H54 (cell line): ENCODE data around the gene HLA-DOA.

Experiments used
- DNase-seq: peaks from one replicate; pipeline ENCODE4 v3.0.0; 2011; ENCODE audit warnings: low spot score, mixed read lengths; ENCODE audit not compliant: insufficient read length
- FAIRE-seq: peaks from 3 replicates; lab custom pipeline; 2011; peaks lifted over from hg19 to GRCh38; lab: Jason Lieb, UNC
- POLR2A ChIP-seq: IDR thresholded peaks from 2 replicates; pipeline ENCODE4 v1.6.1; 2011; ENCODE audit warnings: low read depth, mild to moderate bottlenecking, low read length

HLA-DOA gene

DNA sequence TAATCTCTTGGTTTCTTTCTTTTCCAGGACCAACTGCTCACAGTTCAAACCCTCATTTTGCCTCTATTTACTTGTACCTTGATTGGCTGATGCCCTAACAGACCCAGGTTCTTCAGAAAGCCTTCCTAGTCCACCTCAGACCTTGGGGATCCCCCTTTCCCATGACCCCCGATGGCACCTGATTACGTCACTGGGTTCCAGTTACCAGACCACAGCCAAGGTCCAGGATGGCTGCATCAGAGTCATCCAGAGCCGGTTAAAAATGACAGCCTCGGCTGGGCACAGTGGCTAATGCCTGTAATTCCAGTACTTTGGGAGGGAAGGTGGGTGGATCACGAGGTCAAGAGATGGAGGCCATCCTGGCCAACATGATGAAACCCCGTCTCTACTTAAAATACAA is 4.5 kb downstream of the HLA-DOA start:
- FAIRE-seq = no peak
- no peak for TF ChIP-seq POLR2A
- no peak for DNase-seq

DNA sequence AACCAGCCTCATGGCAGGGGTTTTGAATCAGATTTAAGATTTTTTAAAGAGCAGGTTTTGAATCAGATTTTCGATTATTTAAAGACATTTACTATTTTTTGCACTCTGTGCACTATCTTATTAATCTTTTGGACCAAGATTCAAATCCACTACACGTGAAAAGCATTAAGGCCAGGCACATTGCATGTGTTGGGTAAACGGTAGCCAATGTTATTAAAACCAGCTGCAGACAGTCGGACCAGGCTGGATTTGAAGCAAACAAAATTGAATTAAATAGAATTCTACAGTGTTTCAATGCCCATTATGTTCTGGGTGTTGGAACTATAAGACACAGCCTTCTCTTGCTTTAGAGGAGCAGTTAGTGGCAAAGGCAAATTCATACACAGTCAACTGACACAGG is 7.7 kb downstream of the HLA-DOA start:
- no peak for FAIRE-seq
- no peak for TF ChIP-seq POLR2A
- no peak for DNase-seq

DNA sequence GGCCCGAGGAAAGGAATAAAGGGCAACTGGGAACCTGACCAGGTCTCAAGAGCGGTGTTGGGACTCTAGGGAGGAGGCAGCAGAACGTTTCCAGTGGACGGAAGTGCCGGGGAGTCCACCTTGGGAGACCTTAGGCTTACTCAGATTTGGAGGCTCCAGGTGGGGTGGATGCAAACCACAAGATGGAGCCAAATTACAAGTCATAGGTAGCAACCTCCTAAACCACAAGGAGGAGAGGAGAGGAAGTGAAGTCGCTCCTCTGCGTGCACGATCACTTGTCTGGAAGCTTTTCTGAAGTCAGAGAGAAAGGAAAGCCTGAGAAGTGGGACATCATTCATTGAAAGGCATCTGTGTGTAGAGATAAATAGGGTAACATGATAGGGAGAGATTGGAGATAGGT is 9.3 kb downstream of the HLA-DOA start:
- no peak for TF ChIP-seq POLR2A
- DNase-seq (no peak), FAIRE-seq (no peak)

DNA sequence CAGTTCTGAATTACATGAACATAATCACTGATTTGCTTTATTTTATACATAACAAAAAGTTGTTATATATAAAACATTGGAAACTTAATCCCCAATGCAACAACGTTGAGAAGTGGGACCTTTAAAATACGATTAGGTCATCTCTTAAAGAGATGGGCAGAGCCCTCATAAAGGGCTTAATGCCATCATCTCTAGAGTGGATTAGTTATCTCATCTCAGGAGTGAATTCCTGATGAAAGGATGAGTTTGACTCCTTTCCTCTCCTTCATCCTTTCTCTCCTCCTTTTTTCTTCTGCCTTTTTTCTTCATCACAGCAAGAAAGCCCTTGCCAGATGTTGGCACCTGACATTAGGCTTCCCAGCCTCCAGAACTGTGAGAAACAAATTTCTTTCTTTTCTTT is 13.9 kb downstream of the HLA-DOA start:
- no peak for FAIRE-seq
- TF ChIP-seq POLR2A = no peak

DNA sequence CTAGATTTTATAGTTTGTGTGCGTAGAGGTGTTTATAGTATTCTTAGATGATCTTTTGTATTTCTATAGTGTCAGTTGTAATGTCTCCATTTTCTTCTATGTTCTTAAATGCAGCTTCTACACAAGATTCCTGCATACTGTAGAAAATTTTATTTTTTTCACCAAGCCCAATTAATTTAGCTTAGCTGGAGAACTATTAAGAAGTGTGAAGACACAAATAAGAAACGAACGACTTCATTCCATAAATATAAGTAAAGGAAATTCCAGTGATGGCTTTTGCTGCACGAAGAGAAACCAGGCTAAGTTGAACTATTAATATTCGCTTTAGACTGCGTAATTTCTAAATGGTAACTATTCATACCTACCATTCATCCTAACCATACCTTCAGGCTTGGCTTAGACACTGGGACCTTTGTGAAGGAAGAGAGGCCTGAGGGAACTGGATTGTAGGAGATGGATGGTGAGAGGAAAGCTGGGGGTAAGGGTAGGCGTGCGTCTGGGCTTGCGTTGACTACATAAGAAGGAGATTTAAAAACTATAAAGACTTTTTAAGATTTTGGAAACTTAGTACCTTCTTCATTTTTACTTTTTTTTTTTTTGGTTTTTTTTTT is 15.9 kb downstream of the HLA-DOA start:
- DNase-seq (no peak), FAIRE-seq (no peak)
- no peak for TF ChIP-seq POLR2A

More for the DNA sequence above, 13.9 kb downstream of the HLA-DOA start:
- DNase-seq = no peak

DNA sequence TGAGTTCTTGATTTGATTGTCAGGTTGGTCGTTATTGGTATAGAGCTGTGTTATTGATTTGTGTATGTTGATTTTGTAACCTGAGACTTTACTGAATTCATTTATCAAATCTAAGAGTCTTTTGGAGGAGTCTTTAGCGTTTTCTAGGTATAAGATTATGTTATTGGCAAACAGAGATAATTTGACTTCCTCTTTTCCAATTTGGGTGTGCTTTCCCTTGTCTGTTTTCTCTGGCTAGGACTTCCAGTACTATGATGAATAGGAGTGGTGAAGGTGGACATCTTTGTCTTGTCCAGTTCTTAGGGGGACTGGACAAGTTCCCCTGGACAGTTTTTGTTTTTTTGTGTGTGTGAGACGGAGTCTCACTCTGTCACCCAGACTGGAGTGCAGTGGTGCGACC is 17.4 kb downstream of the HLA-DOA start:
- TF ChIP-seq POLR2A = no peak
- DNase-seq = no peak
- no peak for FAIRE-seq

DNA sequence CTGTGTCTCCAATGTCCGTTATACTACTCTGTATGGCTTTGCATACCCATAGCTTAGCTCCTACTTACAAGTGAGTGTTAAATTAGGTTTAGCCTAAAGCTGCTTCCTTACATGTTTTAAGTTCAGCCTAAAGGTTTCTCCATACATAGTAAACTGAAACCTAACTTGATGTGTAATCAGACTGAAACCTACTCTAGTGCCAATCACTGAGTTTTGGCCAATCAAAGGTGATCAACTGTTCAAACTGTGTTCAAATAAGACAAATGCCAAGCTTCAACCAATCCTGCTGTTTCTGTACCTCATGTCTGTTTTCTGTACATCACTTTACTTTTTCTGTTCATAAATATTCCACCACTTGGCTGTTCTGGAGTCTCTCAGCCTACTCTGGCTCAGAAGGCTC is 20.0 kb downstream of the HLA-DOA start:
- DNase-seq = no peak
- FAIRE-seq = no peak
- TF ChIP-seq POLR2A = no peak

DNA sequence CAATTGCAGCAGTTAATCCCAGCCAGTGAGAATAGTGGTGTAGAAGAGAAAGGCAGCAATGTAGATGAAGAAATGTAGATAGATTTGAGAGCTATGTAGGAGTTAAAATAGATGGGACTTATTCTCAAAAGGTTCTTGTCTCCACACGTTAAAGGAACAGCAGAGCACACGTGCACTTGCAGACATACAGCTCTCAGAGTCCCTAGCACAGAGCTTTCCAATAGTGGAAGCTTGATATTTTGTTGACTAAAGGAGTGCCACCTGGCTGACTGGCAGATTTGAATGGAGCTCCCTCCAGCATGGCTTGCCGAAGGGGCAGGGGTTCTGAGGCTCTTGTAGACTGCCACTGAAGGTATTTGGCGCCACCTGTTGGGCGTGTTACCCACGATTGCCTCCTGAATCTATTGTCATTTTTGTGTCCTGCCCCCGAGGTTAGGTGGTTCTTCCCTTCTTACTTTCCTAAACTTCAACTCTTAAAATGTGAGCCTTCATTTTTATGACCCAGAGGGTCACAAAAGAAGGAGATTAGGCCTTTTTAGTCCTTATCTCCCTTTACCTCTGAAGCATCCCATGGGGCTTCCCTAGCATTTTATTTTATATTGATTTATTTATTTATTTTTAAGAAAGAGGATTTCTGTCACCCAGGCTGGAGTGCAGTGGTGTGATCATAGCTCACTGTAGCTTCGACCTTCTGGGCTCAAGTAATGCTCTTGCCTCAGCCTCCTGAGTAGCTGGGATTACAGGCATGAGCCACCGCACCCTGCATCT is 24.6 kb downstream of the HLA-DOA start:
- TF ChIP-seq POLR2A = no peak
- DNase-seq (peak; percentile 50), FAIRE-seq (peak; percentile 76)

DNA sequence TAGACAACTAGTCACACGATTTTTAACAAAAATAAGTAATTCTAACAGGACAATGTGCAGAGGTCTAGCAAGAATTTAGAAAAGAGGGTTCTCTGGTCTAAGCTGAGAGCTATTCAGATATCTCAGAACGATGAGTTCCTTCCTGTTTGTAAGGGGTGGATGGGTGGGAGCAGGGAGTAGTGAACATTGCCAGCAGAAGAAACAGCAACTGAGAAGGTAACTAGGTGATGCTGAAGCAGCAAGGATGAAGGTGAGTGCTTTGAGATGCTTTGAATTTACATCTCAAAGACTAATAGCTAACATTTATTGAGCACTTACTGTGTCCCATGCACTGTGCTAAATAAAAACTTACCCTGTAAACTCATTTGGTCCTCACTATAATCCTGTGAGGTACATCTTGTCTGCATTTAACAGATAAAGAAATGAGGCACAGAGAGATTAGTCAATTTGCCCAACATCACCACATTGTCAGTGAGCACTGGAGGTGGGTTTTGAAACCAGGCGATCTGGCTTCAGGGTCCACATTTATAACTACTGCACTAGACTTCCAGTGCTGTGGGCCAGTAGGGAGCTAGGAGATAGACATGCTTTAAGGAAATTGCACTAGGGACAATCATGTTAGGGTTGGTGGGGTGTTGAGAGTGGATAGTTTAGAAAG is 25.3 kb downstream of the HLA-DOA start:
- no peak for FAIRE-seq
- DNase-seq = no peak
- no peak for TF ChIP-seq POLR2A

DNA sequence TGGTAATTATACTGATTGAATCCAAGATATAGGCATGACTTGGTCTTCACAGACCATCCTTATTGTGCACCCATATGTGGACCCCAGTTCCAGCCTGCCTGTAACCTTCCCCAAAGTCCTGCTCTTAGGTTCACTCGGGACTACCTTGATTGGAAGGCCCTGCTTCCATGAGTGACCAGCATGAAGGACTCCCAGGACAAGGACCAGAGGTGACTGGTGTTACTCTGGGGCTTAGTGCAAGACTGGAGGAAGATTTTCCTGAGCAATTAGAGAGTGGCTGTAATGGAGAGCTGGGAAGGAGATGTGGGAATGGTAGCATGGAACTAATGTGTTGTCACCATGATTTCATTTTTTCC is 25.9 kb downstream of the HLA-DOA start:
- no peak for FAIRE-seq
- DNase-seq = no peak
- TF ChIP-seq POLR2A = no peak

DNA sequence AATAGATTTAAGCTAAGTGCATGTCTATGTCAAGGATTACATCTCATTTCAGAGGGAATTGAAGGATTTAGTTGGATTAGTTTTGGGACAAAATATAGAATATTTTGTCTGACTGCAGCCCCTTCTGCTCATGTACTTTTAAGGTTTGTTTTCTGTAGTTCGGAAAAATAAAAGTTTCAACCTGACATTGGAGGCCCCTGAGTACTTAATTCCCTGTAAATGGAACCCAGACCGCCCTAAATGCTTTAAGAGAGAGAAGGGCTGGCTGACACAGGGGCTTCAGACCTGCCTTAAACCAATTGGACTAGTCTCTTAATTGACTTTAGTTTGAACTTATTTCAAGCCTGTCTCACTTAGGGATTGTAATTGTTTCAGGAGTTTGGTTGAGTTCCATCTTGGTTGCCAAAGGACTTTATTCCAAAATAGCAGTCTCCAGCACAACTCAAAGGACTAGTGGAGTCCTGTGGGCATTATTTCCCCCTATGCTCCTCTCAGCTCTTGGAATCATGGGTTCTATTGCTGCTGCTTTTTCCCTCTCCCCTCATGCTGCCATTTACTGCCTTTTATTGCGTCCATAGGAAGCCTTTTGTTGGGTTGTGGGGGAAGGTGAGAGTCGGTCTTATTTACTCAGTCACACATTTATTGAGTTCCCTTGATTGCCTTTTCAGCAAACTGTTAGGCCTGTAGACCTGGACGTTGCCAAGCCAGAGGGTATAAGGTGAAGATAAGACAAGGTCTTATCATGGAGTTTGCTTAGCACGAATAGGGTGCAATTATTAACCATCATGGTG is 26.5 kb downstream of the HLA-DOA start:
- DNase-seq = no peak
- TF ChIP-seq POLR2A = no peak
- FAIRE-seq = no peak

DNA sequence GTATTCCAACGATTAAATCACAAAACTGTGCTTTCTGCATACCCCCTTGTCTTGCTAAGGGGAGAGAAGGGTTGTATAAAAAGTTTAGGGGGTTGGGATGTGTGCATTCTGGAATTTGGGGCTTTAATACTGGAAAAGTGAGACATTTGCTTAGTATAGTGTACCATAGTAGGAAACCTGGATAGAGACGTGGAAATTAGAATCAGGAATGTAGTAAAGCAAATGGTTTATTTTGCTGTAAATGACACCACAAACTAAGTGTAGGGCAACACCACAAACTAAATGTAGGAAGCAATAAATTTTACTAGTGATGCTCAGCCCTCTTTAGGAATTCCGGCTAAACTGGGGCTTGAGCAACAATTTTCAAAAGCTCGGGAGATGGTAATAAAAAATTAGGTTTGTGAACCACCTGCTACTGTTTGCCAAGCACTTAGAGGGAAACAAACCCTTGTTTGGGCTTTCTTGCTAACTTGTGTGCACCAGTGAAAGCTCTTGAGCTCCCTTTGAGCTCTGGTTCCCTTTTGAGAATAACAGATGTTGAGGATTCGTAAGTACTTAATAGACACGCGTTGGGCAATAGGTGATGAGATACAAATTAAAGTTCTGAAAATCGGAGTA is 27.2 kb downstream of the HLA-DOA start:
- FAIRE-seq = no peak

DNA sequence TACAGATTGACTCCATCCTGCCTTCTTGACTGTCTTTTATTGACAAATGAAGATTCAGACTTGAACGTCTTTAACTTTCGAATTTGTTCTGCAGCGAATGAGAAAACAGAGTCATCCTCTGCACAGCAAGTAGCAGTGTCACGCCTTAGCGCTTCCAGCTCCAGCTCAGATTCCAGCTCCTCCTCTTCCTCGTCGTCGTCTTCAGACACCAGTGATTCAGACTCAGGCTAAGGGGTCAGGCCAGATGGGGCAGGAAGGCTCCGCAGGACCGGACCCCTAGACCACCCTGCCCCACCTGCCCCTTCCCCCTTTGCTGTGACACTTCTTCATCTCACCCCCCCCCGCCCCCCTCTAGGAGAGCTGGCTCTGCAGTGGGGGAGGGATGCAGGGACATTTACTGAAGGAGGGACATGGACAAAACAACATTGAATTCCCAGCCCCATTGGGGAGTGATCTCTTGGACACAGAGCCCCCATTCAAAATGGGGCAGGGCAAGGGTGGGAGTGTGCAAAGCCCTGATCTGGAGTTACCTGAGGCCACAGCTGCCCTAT is 28.8 kb downstream of the HLA-DOA start:
- FAIRE-seq (no peak), DNase-seq (no peak)
- TF ChIP-seq POLR2A = no peak

More for the DNA sequence above, 27.2 kb downstream of the HLA-DOA start:
- DNase-seq = no peak
- TF ChIP-seq POLR2A = no peak
